GM12874 (cell line): ENCODE data around the gene SMARCC1.

ENCODE experiments used
- TF ChIP-seq, protein P1 (sequence below): IDR thresholded peaks from 2 replicates; pipeline ENCODE4 v1.5.1; 2011; ENCODE audit warnings: low read depth, mild to moderate bottlenecking, control low read depth, low read length, moderate library complexity; ENCODE audit not compliant: insufficient read depth

Gene SMARCC1

DNA sequence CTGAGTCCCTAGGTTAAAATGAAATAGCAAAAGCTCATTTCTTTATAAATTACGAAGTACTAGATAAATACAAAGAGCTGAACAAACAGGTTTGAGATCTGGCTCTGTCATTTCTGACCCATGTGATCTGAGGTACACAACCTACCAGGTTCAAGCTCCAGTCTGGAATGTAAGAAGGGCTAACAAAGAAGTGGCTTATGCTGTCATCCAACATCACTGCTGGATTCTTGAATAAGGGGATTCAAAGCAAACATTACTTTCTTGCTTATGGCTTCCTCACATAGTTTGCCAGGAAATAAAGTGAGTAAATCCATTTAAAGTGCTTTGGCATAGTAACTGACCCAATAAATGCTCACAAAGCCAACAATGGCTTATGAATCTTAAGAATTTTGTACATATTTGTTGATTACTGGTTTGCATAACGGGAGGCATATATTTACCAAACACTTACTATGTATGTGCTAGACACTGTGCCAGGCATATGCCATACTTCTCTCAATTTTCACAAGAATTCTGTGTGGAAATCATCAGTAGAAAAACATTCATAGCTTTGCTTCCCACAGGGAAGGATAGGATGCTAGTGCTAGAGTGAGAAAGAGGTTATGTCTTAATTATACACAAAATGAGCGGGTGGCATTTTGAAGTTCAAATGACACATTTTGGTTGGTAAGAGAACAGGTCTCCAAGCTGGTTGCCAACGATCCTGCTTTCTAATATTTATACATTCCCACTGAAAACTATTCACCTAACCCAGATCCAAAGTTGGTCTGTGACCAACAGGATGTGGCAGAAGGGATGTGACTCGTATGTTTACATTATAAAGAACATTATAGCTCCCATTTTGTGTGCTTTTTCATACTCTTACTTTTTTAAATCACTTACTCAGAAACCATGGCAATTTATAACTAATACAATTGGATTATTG, 164.3 kb downstream of the SMARCC1 start:
- TF ChIP-seq, protein P1, sequence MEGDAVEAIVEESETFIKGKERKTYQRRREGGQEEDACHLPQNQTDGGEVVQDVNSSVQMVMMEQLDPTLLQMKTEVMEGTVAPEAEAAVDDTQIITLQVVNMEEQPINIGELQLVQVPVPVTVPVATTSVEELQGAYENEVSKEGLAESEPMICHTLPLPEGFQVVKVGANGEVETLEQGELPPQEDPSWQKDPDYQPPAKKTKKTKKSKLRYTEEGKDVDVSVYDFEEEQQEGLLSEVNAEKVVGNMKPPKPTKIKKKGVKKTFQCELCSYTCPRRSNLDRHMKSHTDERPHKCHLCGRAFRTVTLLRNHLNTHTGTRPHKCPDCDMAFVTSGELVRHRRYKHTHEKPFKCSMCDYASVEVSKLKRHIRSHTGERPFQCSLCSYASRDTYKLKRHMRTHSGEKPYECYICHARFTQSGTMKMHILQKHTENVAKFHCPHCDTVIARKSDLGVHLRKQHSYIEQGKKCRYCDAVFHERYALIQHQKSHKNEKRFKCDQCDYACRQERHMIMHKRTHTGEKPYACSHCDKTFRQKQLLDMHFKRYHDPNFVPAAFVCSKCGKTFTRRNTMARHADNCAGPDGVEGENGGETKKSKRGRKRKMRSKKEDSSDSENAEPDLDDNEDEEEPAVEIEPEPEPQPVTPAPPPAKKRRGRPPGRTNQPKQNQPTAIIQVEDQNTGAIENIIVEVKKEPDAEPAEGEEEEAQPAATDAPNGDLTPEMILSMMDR = no peak

DNA sequence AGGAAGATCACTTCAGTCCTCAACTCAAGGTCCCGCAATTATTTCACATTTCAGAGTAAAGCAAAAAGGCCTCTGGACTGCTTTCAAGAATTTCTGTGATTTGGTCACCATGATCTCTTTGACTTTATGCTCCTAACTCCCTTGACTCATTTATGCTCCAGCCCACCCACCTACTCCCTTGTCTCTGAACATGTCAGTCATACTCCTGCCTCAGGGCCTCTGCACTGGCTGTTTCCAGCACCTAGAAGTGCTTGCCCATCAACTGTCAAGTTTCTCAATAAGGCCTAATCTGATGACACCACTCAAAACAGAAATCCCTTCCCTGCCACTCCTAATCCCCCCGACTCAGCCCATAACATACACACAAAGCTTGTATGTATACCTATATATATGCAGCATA, 166.9 kb downstream of the SMARCC1 start:
- TF ChIP-seq, protein P1 = no peak

DNA sequence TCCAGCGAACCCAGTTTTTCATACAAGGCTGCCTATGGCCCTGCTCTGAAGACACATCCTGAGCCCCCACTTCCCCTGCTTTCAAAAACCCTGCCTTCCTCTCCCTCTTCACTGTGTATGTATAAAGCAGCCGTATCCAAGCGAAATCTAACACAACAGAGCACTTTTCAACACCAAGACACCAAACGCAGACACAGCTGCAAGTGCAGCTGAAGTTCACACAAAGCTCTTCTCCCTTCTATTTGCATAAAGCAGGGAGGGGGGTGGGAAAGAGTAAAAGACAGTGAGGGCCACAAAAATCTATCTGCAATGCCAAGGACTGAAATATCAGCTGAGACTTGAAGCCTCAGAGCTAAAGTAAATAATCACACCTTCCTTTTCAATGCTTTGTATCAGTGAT, 168.0 kb downstream of the SMARCC1 start:
- TF ChIP-seq, protein P1 = no peak

DNA sequence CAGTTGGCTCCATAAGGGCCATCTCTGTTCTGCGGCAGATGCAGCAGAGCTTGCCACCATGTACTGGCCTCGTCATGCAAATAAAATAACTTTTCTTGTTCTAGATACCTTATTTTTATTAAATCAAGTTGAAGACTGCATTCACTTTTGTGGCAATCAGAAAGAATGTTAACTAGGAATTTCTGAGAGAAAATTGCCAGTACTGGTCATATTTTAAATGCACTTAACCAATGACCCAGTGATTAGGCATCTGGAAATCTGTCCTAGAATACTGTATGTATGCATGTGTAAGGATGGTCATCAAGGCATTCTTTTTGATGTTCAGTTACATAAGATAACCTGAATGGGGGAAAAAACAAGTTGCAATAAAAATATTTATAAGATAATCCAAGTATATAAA, 168.8 kb downstream of the SMARCC1 start:
- TF ChIP-seq, protein P1 = no peak

DNA sequence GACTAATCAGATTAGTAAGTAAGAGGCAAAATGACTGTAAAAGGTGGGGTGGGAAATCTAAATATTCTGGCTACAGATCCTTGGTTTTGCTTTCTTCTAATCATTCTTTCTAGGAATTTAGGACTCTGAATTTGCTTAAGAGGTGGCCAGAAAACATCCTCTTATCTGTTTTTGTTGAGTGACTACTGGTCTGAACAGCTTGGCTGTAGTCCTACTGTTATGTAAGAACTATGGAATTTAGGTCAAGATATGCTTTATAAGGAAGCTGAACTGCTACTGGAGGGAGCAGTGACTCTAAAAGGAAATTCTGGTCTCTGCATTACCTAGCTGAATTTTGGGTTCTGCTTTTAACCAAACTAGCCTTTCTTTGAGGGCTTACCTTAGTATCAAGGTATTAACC, 169.5 kb downstream of the SMARCC1 start:
- TF ChIP-seq, protein P1 = no peak

DNA sequence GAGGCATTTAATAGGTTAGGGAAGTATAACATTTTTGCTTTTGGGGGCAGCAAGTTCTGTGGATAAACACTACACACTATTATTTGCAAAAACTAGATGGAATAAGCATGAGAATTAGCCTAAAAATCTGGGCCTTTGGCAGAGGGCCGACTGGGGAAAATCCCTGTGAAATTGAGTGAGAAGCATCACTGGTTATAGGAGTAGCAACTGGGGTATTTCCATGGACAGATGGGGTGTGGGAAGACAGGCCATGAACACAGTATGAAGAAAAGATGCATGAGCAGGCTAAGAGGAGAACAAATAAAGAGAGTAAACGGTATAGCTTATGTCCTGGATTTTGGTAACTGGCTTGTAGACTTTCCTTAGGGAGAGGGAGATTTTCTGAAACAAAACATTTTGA, 170.1 kb downstream of the SMARCC1 start:
- TF ChIP-seq, protein P1 = no peak

DNA sequence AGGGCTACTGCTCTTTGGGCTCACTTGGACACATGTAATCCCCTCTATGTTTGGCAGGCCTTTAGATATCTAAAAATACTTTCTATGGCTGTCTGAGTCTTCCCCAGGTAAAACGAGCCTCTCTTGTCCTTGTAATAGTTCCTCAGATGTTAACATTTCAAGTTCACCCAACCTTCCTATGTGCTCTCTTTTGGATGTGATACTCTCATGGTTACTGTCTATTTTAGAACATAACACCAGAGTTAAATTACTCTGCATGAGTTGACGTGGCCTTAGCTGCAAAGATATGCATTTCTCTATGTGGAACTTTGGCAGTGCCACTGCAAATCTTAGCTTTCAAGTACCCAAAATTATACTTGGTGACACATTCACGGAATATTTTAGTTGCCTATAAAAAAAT, 171.1 kb downstream of the SMARCC1 start:
- TF ChIP-seq, protein P1 = no peak
